Suprapubic skin (tissue), 4 donors: ENCODE data around the gene TMIGD3.

ENCODE experiments used
- POLR2A ChIP-seq, 2 donors: fragments of 450-650 bp; IDR thresholded peaks; one replicate each; pipeline ENCODE4 v1.6.1; 2017; ENCODE audit warnings: antibody characterized with exemption in 2 of 2, mild to moderate bottlenecking in 2 of 2, moderate library complexity in 2 of 2
- POLR2AphosphoS5 ChIP-seq, 3 donors: sonication (generic); formaldehyde crosslinking; IDR thresholded peaks; one replicate each; pipeline ENCODE4 v1.6.1; 2017; ENCODE audit warnings: antibody characterized with exemption in 3 of 3

GRCh38 chr1:111446967-111447892, 56.2 kb downstream of the TMIGD3 start:
- TF ChIP-seq POLR2A (IDR thresholded peaks at IDR 0.05), result no peak
- TF ChIP-seq POLR2AphosphoS5 (IDR thresholded peaks at IDR 0.05), result no peak
